Superior temporal gyrus (tissue), 1 donor: ENCODE results near the gene EHD4.
A peak's percentile ranks its signal among the peaks of the same experiment; 100 is the strongest.

Experiments
- DNase-seq: peaks from one replicate; pipeline ENCODE4 v3.0.0-alpha.2; 2016; ENCODE audit errors: extremely low spot score

The EHD4 gene

DNA sequence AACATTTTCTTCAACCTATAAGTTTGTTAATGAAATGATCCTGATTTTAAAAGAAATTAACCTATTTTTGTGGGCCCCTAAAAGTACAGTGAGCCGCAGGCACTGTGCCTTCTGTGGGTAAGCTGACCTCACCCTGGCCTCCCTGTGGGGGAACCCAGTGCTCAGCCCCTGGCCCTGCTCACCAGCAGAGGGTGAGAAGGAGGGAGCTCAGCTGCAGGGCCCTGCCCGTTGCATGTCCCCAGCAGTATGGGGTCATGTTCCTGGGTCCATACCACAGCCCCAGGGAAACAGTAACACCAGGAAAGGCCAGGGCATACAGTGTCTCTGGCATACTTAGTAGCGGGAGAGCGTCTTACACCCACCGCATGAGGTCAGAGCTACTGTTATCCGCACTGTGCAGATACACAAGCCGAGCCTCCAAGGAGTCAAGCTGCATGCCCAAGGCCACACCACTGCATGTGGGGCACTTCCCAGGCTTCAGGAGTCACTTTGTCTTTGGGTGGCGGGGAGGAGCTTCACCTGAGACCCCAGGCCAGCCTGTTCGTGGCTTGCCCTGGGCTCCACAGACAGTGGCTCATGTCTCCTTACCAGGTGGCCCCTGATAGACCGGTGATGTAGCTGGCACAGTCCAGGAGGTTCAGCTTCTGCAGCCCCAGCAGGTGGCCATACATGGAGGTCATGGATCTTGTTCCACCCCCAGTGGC lies 22.6 kb upstream of the EHD4 start:
- DNase-seq = no peak

DNA sequence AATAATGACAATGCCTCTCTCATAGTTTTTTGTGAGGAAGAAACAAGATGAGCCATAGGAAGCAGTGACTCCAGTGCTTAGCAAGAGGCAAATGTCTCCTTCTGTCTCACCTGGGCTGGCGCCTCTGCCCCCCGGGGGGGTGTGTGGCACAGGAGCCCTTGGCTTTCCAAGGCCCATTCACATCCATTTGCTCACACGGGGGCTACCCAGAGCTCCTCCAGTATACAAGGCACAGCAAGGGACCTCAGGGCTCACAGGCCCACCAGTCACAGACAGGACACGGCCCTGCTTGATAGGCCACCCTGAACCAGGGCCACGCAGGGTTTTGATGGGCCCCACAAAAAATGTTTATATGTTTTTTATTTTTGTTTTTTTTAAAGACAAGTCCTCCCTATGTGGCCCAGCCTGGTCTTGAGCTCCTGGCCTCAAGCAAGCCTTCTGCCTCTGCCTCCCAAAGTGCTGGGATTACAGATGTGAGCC lies 21.9 kb upstream of the EHD4 start:
- no peak for DNase-seq

DNA sequence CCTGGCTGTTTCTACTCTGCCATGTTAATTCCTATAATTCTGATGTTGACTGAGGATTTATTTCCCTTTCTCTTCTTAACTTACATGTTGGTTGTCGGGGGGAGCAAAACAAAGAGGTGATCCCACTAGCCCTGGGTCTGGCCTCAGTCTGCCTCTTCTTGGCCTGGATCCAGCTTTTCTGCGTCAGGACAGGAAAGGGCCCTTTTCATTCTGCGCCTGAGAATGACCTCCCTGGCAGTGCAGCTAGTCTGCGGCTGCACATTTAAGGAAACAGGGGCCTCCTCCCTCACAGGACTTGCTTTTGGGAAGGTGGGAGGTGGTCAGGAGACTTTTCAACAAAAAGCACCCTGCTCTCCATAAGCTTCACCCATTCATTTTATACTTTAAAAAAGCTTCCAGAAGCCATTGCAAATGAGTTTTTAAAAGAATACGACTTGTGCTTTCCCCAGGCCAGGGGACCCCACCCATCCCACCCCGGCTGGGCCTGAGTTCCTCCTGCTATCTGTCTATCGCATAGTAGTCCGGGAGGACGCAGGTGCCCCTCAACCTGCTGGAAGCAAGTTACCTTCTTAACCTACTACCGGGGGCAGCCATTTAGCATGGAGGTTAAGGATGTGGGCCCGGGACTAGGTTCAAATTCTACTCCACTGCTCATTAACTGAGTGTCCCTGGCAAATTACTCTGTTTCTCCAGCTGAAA lies 21.3 kb upstream of the EHD4 start:
- no peak for DNase-seq

DNA sequence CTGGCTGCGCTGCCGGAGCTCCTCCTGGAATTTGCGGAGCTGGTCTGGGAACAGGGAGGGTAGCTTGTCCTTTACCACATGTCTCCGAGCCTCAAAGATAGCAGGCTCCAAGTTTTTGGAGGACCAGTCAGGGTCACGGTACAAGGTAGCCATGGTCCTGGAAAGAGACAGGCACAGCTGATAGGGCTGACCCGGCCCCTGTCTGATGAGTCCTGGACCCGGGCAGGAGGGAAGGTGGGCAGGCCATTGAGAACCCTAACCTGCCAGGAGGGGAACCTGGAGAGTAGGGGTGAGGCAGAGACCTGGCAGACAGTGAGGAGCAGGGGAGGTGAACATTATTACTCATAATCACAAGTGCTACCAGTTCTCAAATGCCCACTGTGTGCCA lies 20.4 kb upstream of the EHD4 start:
- DNase-seq = no peak

DNA sequence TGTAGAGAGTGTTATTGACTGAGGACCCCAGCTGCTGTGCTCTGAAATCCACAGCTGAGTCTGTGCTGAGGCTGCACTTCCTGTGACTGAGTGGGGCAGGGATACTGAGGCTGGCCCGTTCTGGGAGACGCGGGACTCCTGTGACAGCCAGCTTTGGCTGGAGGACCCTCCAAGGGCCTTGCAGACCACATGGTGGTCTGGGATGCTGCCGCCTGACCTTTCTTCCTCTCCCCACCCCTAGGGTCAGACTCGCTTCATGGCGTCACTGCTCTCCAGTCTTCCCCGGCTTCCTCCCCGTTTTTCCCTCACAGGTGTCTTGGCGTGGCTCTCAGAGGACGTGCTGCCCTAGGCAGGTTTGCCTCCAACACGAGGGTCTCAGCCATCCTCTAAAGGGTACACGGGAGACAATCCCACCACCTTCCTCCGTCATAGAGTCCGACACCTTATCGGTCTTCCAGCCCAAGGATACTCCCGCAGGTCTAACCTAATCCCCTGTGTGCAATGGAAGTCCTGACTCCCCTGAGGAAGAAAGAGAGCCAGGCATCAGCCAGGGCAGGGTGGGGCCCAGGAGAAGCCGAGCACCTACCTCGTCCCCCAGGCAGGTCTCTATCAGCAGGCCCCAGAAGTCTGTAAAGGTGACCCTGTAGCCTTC lies 19.9 kb upstream of the EHD4 start:
- no peak for DNase-seq

DNA sequence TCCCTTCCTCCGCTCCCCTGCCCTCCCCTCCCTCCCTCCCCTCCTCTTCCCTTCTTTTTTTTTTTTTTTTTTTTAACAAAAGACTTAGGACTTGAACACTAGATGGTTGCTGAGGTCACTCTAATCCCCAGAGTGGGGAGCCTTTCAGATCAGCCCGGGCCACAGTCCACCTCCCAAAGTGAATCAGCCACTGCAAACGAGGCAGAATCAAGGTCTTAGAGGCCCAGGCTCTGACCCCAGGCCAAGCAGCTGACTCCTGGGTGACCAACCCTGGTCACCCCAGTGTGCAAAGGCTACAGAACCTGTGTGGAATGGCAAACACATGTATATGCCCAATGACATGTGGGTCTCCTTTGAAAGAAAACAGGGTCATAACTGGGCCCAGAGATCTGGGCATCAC lies 18.3 kb upstream of the EHD4 start:
- no peak for DNase-seq

DNA sequence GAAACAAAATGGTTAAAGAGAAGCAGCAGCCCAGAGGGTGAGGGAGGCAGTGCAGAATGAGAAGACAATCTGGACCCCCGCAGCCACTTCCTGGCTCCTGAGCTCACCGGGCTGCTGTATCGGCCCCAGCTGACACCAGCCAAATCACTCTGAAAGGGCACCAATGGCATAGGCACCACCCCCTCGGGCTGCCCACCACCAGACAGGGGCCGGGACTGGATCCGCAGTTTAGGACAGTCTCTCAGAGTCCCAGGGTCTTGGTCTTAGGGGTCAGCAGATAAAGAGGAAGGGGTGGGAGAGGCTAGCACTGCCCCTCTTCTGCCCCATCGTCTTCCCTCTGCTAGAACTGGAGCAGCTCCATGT lies 17.9 kb upstream of the EHD4 start:
- DNase-seq = no peak

DNA sequence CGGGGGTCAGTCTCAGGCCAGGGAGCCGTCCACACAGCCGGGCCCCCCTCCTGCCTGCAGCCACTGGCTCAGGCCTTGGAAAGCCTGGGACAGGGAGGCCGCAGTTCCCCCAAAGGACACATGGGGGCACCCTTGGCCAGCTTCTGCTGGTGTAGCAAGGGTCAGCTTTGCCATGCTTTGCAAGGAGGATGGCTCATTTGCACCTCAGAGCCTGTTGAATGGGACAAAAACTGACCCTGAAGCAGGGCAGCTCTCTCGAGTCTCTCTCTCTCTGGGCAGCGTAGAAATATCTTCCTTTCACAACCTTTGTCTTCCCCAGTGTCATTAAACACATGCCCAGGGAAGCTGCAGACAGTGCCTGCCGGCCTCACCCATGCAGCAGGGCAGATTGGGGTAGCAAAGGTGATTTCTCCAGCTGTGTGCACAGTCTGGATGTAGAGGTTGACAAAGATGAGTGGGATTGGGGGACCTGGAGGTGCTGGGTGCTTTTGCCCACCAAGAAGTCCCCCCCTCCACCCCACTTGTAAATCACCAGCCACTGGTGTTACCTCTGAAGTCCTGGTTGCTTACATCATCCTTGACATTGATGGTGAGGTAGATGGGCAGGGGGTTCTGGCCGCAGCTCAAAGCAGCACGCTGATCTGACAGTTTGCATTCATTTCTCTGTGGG lies 17.4 kb upstream of the EHD4 start:
- peak; percentile 89 for DNase-seq

DNA sequence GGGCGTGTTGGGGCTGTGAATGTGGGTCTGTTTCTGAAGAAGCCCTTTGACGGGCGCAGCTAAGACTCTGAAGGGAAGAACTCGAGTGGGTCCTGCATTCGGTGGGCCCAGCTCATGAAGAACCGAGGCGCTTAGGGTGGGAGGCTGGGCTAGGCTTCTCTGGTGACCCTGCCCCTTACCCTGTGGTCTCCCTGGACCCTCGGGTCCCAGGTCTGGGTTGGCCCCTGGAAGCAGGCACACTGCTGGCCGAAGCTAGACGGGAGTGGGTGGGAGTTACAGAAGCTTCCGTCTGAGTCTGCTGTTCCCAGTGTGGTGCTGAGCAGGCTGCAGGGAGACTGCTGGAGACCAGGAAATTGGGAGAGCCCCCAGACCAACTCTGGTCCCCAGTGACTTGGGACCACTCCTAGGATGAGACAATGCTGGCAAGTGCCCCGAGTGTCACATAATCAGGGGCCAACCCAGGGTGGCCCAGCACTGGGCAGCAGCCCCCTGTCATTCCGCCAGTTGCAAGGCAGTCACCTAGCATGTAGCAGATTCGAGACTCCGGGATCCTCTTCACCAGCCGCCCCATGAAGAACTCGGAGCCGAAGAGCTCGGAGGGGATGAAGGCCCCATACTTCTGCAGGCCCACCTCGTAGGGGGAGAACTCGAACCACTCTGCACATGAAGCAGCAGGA lies 16.7 kb upstream of the EHD4 start:
- DNase-seq = no peak

DNA sequence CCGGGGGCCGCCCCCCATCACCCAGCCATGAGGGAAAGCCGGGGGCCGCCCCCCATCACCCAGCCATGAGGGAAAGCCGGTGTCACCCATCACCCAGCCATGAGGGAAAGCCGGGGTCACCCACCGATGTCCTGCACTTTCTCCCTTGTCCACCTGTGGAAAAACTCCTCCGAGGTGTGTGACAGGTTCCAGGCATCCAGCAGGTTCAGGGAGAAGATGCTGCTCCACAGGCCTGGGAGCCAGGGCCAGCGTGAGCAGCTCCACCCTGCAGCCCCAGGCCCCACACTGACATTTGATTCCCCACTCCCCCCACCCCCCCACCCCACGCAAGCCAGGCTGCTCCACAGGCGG lies 15.5 kb upstream of the EHD4 start:
- no peak for DNase-seq

DNA sequence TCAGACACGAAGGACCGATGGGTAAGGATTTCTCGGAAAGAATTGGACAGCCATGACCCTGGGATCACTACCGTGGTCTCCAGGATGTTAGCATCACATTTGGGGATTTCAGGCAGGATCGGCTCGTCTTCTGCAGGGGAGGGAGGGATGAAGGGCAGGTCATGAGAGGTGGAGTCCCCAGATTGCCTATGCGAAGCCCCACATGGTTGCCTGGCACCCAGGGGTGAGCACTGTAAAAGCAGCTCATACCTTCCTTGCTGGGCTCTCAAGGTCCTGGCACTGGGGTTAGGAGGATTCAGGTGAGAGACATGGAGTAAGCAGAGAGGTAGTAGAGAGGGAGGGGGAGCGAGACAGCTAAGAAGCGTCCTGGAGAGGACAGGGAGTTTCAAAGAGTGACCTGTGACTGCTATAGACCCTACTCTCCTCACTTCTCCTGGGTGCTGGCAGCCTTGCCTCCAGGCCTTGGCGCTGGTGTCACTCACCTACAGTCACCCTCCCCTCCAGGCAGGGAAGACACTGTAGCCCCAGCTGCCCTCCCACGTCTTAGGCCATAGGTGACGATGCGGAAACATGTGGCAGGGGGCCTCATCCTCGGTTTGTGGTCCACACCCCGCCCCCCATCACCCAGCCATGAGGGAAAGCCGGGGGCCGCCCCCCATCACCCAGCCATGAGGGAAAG lies 15.0 kb upstream of the EHD4 start:
- DNase-seq = no peak

DNA sequence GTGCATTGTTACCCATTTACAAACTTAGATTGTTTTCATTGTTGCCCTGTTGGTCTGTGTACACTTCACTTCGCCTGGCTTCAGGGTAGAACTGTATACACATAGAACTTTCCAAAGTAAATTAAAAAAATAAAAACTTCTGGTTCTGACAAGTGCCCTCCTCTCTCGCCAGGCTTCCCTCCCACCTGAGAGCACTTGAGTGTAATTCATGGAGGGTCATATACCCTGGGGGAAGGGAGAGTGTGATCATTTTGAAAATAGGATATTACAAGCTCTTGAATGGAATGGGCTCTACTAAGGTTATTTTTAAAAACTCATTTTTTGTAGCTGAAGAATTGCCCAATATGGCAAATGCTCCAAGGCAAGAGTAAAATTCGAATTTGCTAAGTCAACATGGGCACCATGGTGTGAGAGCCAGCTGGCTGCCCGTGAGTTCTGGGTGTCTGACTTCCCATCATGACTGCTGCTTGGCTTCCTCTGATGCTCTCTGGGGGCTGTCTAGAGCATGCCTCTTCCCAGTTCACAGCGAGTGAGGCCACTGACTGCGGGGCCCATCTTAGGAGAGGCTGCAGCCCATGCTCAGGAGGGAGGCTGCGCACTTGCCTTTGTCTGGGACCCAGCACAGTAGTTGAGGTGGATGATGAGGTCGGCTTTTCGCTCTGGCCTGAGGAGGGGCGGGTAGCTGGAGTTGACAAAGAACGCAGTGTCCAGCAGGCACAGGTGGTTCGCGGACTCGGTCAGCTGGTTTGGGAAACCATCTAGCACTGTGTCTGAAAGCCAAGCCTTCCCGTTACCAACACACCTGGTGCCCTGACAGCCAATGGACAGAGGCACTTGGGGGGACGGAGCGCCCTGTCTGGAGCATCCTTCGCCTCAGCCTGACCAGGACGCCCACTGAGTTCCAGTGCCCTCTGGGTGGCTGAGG lies 13.1 kb upstream of the EHD4 start:
- DNase-seq = no peak

DNA sequence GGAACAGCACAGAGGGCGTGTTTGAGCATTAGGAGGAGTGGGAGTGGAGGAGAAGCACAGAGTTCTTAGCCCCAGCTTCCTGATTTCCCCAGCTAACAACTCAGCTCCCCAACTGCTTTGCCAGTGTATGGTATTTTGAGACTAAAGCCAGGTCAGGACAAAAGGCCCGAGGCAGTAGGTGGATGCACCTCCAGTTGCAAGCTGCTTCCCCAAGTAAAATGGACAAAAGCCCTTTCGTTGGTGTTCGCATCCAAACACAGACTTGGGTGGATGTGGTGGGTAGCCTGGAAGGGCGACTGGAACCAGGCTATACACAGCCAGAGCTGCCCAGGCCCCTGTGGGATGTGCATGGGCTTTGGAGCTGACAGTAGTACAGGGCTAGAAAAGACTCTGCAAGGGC lies 12.3 kb upstream of the EHD4 start:
- DNase-seq = no peak

DNA sequence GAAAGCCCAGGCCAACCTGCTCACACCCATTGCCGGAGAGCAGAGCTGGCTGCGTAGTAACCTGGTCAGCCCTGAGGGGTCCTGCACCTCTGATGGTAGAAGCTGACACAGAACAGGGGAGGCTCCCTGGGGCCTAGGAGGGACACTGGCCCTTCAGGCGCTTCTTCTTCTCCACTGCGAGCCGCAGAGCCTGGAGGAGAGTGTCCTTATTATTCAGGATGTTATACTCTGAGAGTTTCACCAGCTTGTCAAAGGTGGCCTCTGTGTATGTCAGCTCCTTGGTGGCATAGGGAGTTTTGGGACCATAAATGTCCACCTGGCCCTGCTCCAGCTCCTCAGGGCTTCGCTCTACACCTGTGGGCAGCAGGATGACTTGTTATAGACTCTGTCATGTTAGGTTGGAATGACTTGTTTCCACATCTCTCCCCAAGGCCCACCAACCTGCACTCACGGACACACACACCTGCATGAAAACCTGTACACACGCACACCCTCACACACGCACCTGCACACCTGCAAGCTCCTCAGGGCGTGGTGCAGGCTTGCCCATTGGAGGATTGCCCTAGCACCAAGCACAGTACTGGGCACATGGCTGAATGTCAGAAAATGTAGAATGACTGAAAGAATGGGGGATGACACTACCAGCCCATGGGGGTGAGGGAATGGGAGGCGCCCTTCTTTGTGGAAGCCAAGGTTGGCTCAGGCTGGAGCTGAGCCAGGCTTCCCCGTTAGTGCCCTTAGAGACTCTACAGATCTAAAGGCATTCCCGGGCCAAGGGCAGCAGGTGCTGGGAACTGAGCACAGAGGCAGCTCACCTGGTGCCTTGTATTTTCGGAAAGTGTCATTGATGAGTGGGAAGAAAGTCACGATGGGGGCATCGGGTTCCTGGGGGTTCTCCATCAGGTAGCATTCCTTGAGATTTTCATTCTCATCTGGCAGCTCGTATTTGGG lies 11.5 kb upstream of the EHD4 start:
- DNase-seq = no peak

DNA sequence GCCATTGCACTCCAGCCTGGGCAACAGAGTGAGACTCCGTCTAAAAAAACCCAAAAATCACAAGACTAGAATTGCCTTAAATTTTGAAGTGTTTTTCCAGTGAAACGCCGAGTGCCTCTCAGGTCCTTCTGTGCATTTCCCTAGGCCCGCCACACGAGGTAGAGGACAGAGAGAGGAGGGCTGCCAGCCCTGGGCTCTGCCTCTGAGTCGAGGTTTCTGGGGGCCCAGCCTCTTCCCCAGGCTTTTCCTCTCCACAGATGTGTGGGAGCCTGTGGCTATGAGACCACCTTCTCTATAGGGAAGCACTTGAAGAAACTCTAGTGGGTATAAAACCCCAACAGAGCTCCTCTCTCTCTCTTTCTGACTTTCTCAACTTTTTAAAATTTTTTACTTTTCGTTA lies 10.9 kb upstream of the EHD4 start:
- no peak for DNase-seq

DNA sequence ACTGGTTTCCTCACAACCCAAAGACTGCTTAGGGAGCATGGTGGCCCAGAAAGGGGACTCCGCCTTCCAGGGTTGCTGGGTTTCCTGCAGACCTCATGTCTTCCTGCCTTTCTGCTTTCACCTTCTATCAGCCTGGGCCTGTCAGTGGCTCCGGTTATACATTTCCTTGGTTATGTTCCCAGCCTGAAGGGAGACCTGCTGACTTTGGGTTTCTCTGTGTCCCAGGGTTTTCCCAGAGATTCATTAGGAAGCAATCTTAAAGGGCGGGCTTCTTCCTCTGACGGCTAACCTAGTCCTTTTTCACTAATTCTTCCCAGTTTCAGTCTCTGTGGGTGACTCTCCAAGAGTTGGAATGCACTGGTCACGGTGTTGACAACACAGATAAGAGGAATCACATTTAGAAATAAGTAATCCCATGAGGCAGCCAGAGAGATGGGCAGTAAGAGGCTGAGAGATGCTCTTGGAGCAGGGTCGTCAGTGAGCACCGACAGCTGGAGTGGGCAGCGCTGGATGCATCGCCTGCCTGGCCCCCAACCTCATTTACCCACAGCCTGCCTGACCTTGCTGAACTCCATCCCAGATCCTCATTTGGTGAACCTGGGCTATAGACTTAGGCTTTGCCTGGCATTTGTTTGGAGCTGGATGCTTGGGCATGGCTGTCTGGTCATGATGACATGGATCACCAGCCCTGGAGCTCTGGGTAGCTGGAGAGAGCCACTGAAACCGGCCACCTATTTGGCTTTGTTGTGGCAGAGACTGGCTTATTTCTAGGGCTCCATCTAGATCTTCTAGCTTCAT lies 10.0 kb upstream of the EHD4 start:
- no peak for DNase-seq

DNA sequence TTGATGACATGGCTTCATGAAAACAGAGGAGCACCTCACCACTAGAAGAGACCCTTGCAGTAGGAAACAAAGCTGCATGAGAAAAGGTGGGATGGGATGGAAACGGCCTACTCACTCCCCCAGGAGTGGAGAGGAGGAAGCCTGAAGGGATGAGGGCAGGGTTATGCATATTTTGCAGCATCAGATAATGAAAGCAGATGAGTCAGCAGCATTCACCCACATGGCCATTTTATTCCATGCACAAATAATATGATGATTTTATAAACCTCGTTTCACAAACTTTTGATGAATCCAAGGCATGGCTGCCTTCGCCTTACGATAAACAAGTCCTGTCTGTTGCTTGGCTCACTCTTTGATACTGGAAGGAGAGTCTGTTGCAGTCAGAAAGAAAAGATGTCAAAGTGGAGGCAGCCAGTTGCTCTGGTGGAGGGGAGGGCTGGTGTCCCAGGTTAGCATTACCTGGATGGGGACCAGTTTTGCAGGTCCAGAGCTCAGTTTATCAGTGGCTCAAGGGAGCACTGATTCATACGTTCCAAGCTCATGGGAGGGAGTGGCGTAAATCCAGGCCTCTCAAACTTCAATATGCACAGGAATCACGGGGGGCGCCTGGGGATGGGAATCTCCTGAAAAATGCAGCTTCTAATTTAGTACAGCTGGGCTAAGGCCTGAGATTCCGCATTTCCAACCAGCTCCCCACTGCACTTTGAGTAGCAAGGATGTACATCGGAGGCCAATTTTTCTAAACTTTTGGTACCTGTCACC lies 9.2 kb upstream of the EHD4 start:
- DNase-seq = no peak
